HEK293 (cell line): Measurements from ENCODE around the gene ZRSR2.

Experiments
- HOXA7 ChIP-seq: sonication (generic); formaldehyde crosslinking; IDR thresholded peaks from 2 replicates; pipeline ENCODE4 v1.8.1; 2022; ENCODE audit warnings: missing genetic modification reagents, borderline replicate concordance
- ZBTB8A ChIP-seq: fragments of 450-650 bp; formaldehyde crosslinking; IDR thresholded peaks from 2 replicates; pipeline ENCODE4 v1.5.1; 2016; ENCODE audit warnings: missing biosample characterization, missing genetic modification characterization
- ZFP41 ChIP-seq: fragments of 450-650 bp; formaldehyde crosslinking; IDR thresholded peaks from 2 replicates; pipeline ENCODE4 v1.5.1; 2016; ENCODE audit warnings: missing biosample characterization, missing genetic modification characterization, borderline replicate concordance
- ZNF133 ChIP-seq: fragments of 450-650 bp; formaldehyde crosslinking; IDR thresholded peaks from 2 replicates; pipeline ENCODE4 v1.5.1; 2016; ENCODE audit warnings: missing biosample characterization, missing genetic modification characterization
- ZNF37A ChIP-seq: fragments of 450-650 bp; IDR thresholded peaks from 2 replicates; pipeline ENCODE4 v1.5.1; 2018; ENCODE audit warnings: missing biosample characterization, missing genetic modification characterization
- ZNF404 ChIP-seq: fragments of 450-650 bp; formaldehyde crosslinking; IDR thresholded peaks from 2 replicates; pipeline ENCODE4 v1.5.1; 2017; ENCODE audit warnings: missing biosample characterization, missing genetic modification characterization
- ZNF626 ChIP-seq: fragments of 450-650 bp; sonication (Bioruptor Pico); formaldehyde crosslinking; IDR thresholded peaks from 2 replicates; pipeline ENCODE4 v1.5.1; 2018; ENCODE audit warnings: missing biosample characterization, missing genetic modification characterization, inconsistent platforms
- ZNF747 ChIP-seq: fragments of 450-650 bp; formaldehyde crosslinking; IDR thresholded peaks from 2 replicates; pipeline ENCODE4 v1.5.1; 2016; ENCODE audit warnings: missing biosample characterization, missing genetic modification characterization
- ZXDB ChIP-seq: fragments of 450-650 bp; formaldehyde crosslinking; IDR thresholded peaks from 2 replicates; pipeline ENCODE4 v1.5.1; 2016; ENCODE audit warnings: missing biosample characterization, missing genetic modification characterization
- TF ChIP-seq, protein P1 (sequence below): fragments of 450-650 bp; formaldehyde crosslinking; IDR thresholded peaks from 2 replicates; pipeline ENCODE4 v1.5.1; 2016; ENCODE audit warnings: missing biosample characterization, missing genetic modification characterization
- TF ChIP-seq, protein P2 (sequence below): fragments of 450-650 bp; formaldehyde crosslinking; IDR thresholded peaks from 2 replicates; pipeline ENCODE4 v1.5.1; 2016; ENCODE audit warnings: missing biosample characterization, missing genetic modification characterization, low read depth
- TF ChIP-seq, protein P3 (sequence below): fragments of 450-650 bp; formaldehyde crosslinking; IDR thresholded peaks from 2 replicates; pipeline ENCODE4 v1.5.1; 2016; ENCODE audit warnings: missing biosample characterization, missing genetic modification characterization, borderline replicate concordance

DNA sequence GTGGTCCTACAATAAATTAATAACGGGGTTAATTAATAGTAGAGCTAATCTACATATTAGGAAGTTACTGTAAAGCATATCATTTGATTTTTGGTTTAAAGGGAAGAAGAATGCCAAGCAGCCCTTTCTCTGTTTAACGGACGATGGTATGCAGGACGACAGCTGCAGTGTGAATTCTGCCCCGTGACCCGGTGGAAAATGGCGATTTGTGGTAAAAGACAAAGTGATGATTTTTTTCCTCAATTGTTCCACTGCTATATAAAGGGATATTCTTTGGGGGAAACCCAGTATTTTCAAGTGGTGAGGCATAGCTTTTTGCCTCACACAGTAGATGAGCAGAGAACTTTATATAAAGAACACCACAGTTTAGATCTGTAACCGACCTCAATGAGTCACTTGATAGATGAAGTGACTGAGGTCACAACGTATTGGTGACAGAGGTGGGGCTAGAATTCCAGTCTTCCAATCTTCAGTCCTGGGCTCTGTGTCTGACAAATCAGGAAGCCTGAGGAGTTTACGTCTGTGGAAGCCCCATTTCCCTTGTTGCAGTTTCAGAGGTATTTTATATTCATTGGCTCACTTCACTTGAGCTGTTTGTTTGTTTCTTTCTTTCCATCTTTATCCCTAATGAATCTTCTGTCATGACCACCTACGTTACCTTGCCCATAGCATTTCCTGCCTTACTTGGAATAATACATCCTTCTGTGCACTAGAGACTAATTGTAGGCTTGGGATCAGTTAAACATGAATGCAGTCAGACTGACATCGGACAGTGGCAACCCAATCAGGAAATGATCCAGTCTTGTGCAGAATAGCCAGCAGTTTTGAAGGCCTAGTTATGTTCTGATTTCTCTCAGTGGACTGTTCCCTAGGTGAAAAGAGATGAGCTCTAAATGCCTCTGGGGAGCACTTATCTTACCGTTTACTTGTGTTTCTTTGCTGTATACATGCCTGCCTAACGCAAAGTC, 30.1 kb downstream of the ZRSR2 start:
- TF ChIP-seq, protein P1, sequence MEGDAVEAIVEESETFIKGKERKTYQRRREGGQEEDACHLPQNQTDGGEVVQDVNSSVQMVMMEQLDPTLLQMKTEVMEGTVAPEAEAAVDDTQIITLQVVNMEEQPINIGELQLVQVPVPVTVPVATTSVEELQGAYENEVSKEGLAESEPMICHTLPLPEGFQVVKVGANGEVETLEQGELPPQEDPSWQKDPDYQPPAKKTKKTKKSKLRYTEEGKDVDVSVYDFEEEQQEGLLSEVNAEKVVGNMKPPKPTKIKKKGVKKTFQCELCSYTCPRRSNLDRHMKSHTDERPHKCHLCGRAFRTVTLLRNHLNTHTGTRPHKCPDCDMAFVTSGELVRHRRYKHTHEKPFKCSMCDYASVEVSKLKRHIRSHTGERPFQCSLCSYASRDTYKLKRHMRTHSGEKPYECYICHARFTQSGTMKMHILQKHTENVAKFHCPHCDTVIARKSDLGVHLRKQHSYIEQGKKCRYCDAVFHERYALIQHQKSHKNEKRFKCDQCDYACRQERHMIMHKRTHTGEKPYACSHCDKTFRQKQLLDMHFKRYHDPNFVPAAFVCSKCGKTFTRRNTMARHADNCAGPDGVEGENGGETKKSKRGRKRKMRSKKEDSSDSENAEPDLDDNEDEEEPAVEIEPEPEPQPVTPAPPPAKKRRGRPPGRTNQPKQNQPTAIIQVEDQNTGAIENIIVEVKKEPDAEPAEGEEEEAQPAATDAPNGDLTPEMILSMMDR (tag by site-specific recombination) = no peak
- TF ChIP-seq ZNF404 = no peak
- TF ChIP-seq ZFP41 (tag by site-specific recombination) = no peak
- TF ChIP-seq, protein P2, sequence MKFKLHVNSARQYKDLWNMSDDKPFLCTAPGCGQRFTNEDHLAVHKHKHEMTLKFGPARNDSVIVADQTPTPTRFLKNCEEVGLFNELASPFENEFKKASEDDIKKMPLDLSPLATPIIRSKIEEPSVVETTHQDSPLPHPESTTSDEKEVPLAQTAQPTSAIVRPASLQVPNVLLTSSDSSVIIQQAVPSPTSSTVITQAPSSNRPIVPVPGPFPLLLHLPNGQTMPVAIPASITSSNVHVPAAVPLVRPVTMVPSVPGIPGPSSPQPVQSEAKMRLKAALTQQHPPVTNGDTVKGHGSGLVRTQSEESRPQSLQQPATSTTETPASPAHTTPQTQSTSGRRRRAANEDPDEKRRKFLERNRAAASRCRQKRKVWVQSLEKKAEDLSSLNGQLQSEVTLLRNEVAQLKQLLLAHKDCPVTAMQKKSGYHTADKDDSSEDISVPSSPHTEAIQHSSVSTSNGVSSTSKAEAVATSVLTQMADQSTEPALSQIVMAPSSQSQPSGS (tag by site-specific recombination) = no peak
- no peak for TF ChIP-seq HOXA7 (CRISPR knock-in tag)
- TF ChIP-seq, protein P3, sequence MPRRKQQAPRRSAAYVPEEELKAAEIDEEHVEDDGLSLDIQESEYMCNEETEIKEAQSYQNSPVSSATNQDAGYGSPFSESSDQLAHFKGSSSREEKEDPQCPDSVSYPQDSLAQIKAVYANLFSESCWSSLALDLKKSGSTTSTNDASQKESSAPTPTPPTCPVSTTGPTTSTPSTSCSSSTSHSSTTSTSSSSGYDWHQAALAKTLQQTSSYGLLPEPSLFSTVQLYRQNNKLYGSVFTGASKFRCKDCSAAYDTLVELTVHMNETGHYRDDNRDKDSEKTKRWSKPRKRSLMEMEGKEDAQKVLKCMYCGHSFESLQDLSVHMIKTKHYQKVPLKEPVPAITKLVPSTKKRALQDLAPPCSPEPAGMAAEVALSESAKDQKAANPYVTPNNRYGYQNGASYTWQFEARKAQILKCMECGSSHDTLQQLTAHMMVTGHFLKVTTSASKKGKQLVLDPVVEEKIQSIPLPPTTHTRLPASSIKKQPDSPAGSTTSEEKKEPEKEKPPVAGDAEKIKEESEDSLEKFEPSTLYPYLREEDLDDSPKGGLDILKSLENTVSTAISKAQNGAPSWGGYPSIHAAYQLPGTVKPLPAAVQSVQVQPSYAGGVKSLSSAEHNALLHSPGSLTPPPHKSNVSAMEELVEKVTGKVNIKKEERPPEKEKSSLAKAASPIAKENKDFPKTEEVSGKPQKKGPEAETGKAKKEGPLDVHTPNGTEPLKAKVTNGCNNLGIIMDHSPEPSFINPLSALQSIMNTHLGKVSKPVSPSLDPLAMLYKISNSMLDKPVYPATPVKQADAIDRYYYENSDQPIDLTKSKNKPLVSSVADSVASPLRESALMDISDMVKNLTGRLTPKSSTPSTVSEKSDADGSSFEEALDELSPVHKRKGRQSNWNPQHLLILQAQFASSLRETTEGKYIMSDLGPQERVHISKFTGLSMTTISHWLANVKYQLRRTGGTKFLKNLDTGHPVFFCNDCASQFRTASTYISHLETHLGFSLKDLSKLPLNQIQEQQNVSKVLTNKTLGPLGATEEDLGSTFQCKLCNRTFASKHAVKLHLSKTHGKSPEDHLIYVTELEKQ = no peak
- no peak for TF ChIP-seq ZNF37A
- no peak for TF ChIP-seq ZNF626 (tag by site-specific recombination)
- no peak for TF ChIP-seq ZXDB
- no peak for TF ChIP-seq ZBTB8A
- no peak for TF ChIP-seq ZNF747 (tag by site-specific recombination)
- TF ChIP-seq ZNF133 (tag by site-specific recombination) = no peak
